Measurements from ENCODE around the gene BOLA1. TPM values are rescaled to one million over a fixed set of nuclear protein-coding genes. Genes with fewer than 3 reads are reported as not detected.

Gene BOLA1
- polyA plus RNA-seq, 6 donors from 2014 or later = 19.2 to 37.0 (median 28.0) TPM

- no peaks in the 10 kb centered on the region for H3K36me3 Mint-ChIP-seq
- H3K4me3 Mint-ChIP-seq = no peak overlapping the region
- no peak for DNase-seq
- peaks cover 7 to 32% (median 22%) of the 10 kb centered on the region in 3 donors for H3K27me3 Mint-ChIP-seq
- H3K4me1 Mint-ChIP-seq = no peaks in the 10 kb centered on the region
- H3K9me3 Mint-ChIP-seq = no peaks in the 10 kb centered on the region
- no peak overlapping the region for H3K27ac Mint-ChIP-seq
- ATAC-seq (ENCODE audit: low read depth in 2 of 2) = no peak
Observed at GRCh38 chr1:149942207-149942606, 42.8 kb downstream of the BOLA1 start.

DNA sequence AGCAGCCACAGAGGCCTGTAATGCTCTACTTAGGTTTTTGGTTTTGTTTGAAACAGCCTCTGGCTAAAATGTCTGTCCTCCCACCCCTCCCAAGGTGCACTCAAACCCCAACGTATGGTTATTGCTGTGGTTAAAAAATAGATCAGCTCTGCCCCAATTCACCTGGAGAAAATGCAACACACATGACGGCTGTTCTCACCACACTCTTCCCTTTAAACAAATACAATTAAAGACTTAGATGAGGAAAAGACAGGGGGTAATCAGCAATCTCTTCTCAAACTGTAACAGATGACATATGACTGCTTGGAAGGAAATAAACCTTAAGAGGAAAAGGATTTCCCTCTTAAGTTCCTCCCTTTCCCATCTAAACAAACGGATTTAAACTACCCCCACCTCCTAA lies 43.5 kb downstream of the BOLA1 start:
- ATAC-seq (ENCODE audit: low read depth in 2 of 2) = no peak

GRCh38 chr1:149945206-149945605 lies 45.8 kb downstream of the BOLA1 start:
- no peak overlapping the region for H3K4me3 Mint-ChIP-seq
- ATAC-seq (ENCODE audit: low read depth in 2 of 2) (no peak), DNase-seq (no peak)
- no peaks in the 10 kb centered on the region for H3K4me1 Mint-ChIP-seq
- no peaks in the 10 kb centered on the region for H3K9me3 Mint-ChIP-seq
- H3K36me3 Mint-ChIP-seq = no peaks in the 10 kb centered on the region
- H3K27me3 Mint-ChIP-seq = peaks cover 5 to 24% (median 22%) of the 10 kb centered on the region in 3 donors
- no peak overlapping the region for H3K27ac Mint-ChIP-seq

More for the DNA sequence above, 43.5 kb downstream of the BOLA1 start:
- no peaks in the 10 kb centered on the region for H3K4me1 Mint-ChIP-seq
- no peaks in the 10 kb centered on the region for H3K36me3 Mint-ChIP-seq
- no peak overlapping the region for H3K4me3 Mint-ChIP-seq
- H3K27me3 Mint-ChIP-seq = peaks cover 5 to 25% (median 22%) of the 10 kb centered on the region in 3 donors
- H3K27ac Mint-ChIP-seq = no peak overlapping the region
- no peaks in the 10 kb centered on the region for H3K9me3 Mint-ChIP-seq
- DNase-seq = no peak

DNA sequence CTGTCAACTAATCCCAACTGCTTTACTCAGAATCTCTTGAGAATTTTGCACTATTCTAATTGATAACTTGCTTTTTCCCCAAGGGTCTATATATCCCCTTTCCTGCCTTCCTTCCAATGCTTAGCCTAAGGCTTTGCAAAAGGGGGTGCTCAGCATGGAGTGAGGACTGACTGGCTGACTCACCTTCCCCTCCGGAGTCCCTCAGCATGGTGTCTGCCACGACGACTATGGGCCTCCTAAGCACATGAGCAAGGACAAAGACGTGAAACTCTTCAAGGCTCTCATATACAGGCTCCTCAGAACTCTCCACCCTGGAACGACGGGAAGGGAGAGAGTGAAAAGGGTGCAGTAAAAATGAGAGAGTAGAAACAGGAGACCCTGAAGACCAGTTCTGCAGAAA lies 50.5 kb downstream of the BOLA1 start:
- H3K4me1 Mint-ChIP-seq = no peaks in the 10 kb centered on the region
- no peak for DNase-seq
- peak overlapping the region in 2 of 6 donors; percentile 13 to 40 for H3K27ac Mint-ChIP-seq
- H3K27me3 Mint-ChIP-seq = peaks cover 4 to 19% (median 11%) of the 10 kb centered on the region in 3 donors
- peaks cover 0 to 5% (median 0%) of the 10 kb centered on the region in 7 donors for H3K9me3 Mint-ChIP-seq
- ATAC-seq (ENCODE audit: low read depth in 2 of 2) = no peak
- H3K4me3 Mint-ChIP-seq = no peak overlapping the region
- H3K36me3 Mint-ChIP-seq = peaks cover 0 to 3% of the 10 kb centered on the region in 2 donors

Other genes starting within 250 kb of the BOLA1 start
- gene FCGR1A, start 116.9 kb upstream of the BOLA1 start, polyA plus RNA-seq (ENCODE audit: low read depth in 6 of 6) = not detected
- gene SV2A, start 18.3 kb downstream of the BOLA1 start, polyA plus RNA-seq (ENCODE audit: low read depth in 6 of 6) = not detected
- 100 to 1,000 TPM in 2 of 6 donors, 10 to 100 TPM in 4; 78.6 to 115 (median 89.4) TPM for gene SF3B4, start 28.2 kb downstream of the BOLA1 start, polyA plus RNA-seq (ENCODE audit: low read depth in 6 of 6)
- under 1 TPM in 1 of 6 donors, not detected in 5; 0.45 TPM for gene MTMR11, start 37.3 kb downstream of the BOLA1 start, polyA plus RNA-seq (ENCODE audit: low read depth in 6 of 6)
- under 1 TPM in 2 of 6 donors, not detected in 4; 0.05 to 0.20 TPM for gene OTUD7B, start 111.2 kb downstream of the BOLA1 start, polyA plus RNA-seq (ENCODE audit: low read depth in 6 of 6)
- gene VPS45, start 168.2 kb downstream of the BOLA1 start, polyA plus RNA-seq (ENCODE audit: low read depth in 6 of 6) = 10 to 100 TPM; 20.8 to 35.5 (median 26.9) TPM